NCI-H748 (cell line): Measurements from ENCODE around the gene CLASRP.

ENCODE experiments used
- DNase-seq: peaks from one replicate; lab custom pipeline; 2025; ENCODE audit not compliant: unreplicated experiment; lab: John Stamatoyannopoulos, UW

The CLASRP gene

GRCh38 chr19:45019187-45019586, 19.7 kb upstream of the CLASRP start:
- no peak for DNase-seq

GRCh38 chr19:45020071-45020470, 18.8 kb upstream of the CLASRP start:
- no peak for DNase-seq

- no peak for DNase-seq
These were observed 16.9 kb upstream of the CLASRP start for GRCh38 chr19:45021971-45022370.

- no peak for DNase-seq
These were observed 15.8 kb upstream of the CLASRP start for GRCh38 chr19:45023048-45023447.

GRCh38 chr19:45025264-45025663, 13.6 kb upstream of the CLASRP start:
- no peak for DNase-seq

GRCh38 chr19:45027371-45027770, 11.5 kb upstream of the CLASRP start:
- DNase-seq: no peak

- DNase-seq: no peak
These were observed 8.0 kb upstream of the CLASRP start for GRCh38 chr19:45030825-45031224.

- DNase-seq: no peak
These were observed 6.4 kb upstream of the CLASRP start for GRCh38 chr19:45032421-45032820.

GRCh38 chr19:45035755-45036154, 3.1 kb upstream of the CLASRP start:
- DNase-seq: no peak

GRCh38 chr19:45037393-45038169, 1.3 kb upstream of the CLASRP start:
- no peak for DNase-seq

- no peak for DNase-seq
These were observed 1.4 kb downstream of the CLASRP start for GRCh38 chr19:45040059-45040771.

GRCh38 chr19:45041125-45041524, 2.3 kb downstream of the CLASRP start:
- no peak for DNase-seq

GRCh38 chr19:45045671-45046353, 7.0 kb downstream of the CLASRP start:
- DNase-seq: no peak

- no peak for DNase-seq
These were observed 7.5 kb downstream of the CLASRP start for GRCh38 chr19:45046355-45046754.

- DNase-seq: no peak
These were observed 8.4 kb downstream of the CLASRP start for GRCh38 chr19:45047188-45047797.

- no peak for DNase-seq
These were observed 10.4 kb downstream of the CLASRP start for GRCh38 chr19:45049073-45049736.

- no peak for DNase-seq
These were observed 11.2 kb downstream of the CLASRP start for GRCh38 chr19:45050036-45050435.

- no peak for DNase-seq
These were observed 13.2 kb downstream of the CLASRP start for GRCh38 chr19:45051929-45052579.

GRCh38 chr19:45056831-45057230, 18.0 kb downstream of the CLASRP start:
- DNase-seq: no peak

GRCh38 chr19:45057444-45057843, 18.6 kb downstream of the CLASRP start:
- no peak for DNase-seq
